ENCODE results near the gene SPEM1.

The SPEM1 gene

GRCh38 chr17:7413346-7413985 is 6.7 kb upstream of the SPEM1 start:
- no peak for TF ChIP-seq EZH2phosphoT487 (IDR thresholded peaks at IDR 0.05; ENCODE audit: borderline replicate concordance, low read length)
- no peak for TF ChIP-seq CTCF (IDR thresholded peaks at IDR 0.05; ENCODE audit: low read depth, low read length, poor library complexity, severe bottlenecking)
- Histone ChIP-seq H3F3A (ENCODE audit: control insufficient read depth, insufficient read depth) (0 out of 2 replicates have a peak, but pooled peaks cover 2% of the 10 kb centered on the region), H3K9me3 (ENCODE audit: control insufficient read depth, insufficient read depth, low read length) (no peaks in the 10 kb centered on the region), H3K27ac (ENCODE audit: low read depth, low read length) (no peak overlapping the region), H4K20me1 (ENCODE audit: control insufficient read depth, insufficient read depth, low read depth, low read length) (no peaks in the 10 kb centered on the region), H3K4me1 (ENCODE audit: control insufficient read depth, low read length) (no peaks in the 10 kb centered on the region), H3K4me3 (ENCODE audit: low read length) (no peak overlapping the region), H3K9me2 (replicated peaks; ENCODE audit: control insufficient read depth, low read length) (no peaks in the 10 kb centered on the region), H3K27me3 (ENCODE audit: control insufficient read depth, low read length) (no peaks in the 10 kb centered on the region; the same call in 1 of the 2 replicates), H3K79me2 (ENCODE audit: control insufficient read depth, low read length) (no peaks in the 10 kb centered on the region), H3K36me3 (ENCODE audit: control insufficient read depth, low read length) (no peaks in the 10 kb centered on the region), H3K4me2 (ENCODE audit: low read length) (no peak overlapping the region)

GRCh38 chr17:7414837-7415236 is 5.3 kb upstream of the SPEM1 start:
- Histone ChIP-seq H3K27ac (ENCODE audit: low read depth, low read length) (no peak overlapping the region), H3K36me3 (ENCODE audit: control insufficient read depth, low read length) (no peaks in the 10 kb centered on the region), H3K9me3 (ENCODE audit: control insufficient read depth, insufficient read depth, low read length) (no peaks in the 10 kb centered on the region), H3K79me2 (ENCODE audit: control insufficient read depth, low read length) (no peaks in the 10 kb centered on the region), H4K20me1 (ENCODE audit: control insufficient read depth, insufficient read depth, low read depth, low read length) (no peaks in the 10 kb centered on the region), H3K27me3 (ENCODE audit: control insufficient read depth, low read length) (no peaks in the 10 kb centered on the region; the same call in 1 of the 2 replicates), H3K9me2 (replicated peaks; ENCODE audit: control insufficient read depth, low read length) (no peaks in the 10 kb centered on the region), H3K4me1 (ENCODE audit: control insufficient read depth, low read length) (no peaks in the 10 kb centered on the region), H3F3A (ENCODE audit: control insufficient read depth, insufficient read depth) (0 out of 2 replicates have a peak, but pooled peaks cover 2% of the 10 kb centered on the region), H3K4me2 (ENCODE audit: low read length) (no peak overlapping the region), H3K4me3 (ENCODE audit: low read length) (no peak overlapping the region)
- TF ChIP-seq EZH2phosphoT487 (IDR thresholded peaks at IDR 0.05; ENCODE audit: borderline replicate concordance, low read length) (no peak), CTCF (IDR thresholded peaks at IDR 0.05; ENCODE audit: low read depth, low read length, poor library complexity, severe bottlenecking) (no peak)

- no peaks in the 10 kb centered on the region for H3K79me2 ChIP-seq (ENCODE audit: control insufficient read depth, low read length)
- H3K4me2 ChIP-seq (ENCODE audit: low read length): no peak overlapping the region
- H3K9me2 ChIP-seq (replicated peaks; ENCODE audit: control insufficient read depth, low read length): no peaks in the 10 kb centered on the region
- TF ChIP-seq EZH2phosphoT487 (IDR thresholded peaks at IDR 0.05; ENCODE audit: borderline replicate concordance, low read length) (no peak), CTCF (IDR thresholded peaks at IDR 0.05; ENCODE audit: low read depth, low read length, poor library complexity, severe bottlenecking) (no peak)
- no peaks in the 10 kb centered on the region for H3K4me1 ChIP-seq (ENCODE audit: control insufficient read depth, low read length)
- no peaks in the 10 kb centered on the region; the same call in 1 of the 2 replicates for H3K27me3 ChIP-seq (ENCODE audit: control insufficient read depth, low read length)
- H3F3A ChIP-seq (ENCODE audit: control insufficient read depth, insufficient read depth): 0 out of 2 replicates have a peak, but pooled peaks cover 2% of the 10 kb centered on the region
- no peaks in the 10 kb centered on the region for H4K20me1 ChIP-seq (ENCODE audit: control insufficient read depth, insufficient read depth, low read depth, low read length)
- no peaks in the 10 kb centered on the region for H3K36me3 ChIP-seq (ENCODE audit: control insufficient read depth, low read length)
- H3K27ac ChIP-seq (ENCODE audit: low read depth, low read length): no peak overlapping the region
- H3K4me3 ChIP-seq (ENCODE audit: low read length): no peak overlapping the region
- H3K9me3 ChIP-seq (ENCODE audit: control insufficient read depth, insufficient read depth, low read length): no peaks in the 10 kb centered on the region
Observed at GRCh38 chr17:7415784-7416183, 4.3 kb upstream of the SPEM1 start.

Data from DOHH2 (cell line).